HCT116 (cell line): ENCODE results near the gene HMCN1. TPM values are rescaled to one million over a fixed set of nuclear protein-coding genes. Genes with fewer than 3 reads are reported as not detected.

Experiments used
- ATAC-seq: fragments of 200-7000 bp; cut with Tn5 transposase; 2 replicates; pipeline ENCODE4 v1.9.1; 2020; ENCODE audit warnings: mild to moderate bottlenecking, moderate library complexity
- BruUV-seq: library from RNA; stranded (reverse); fragments of 400-500 nt; replicated peaks from 2 replicates; lab custom pipeline; 2021; lab: Mats Ljungman, UMichigan
- CTCF ChIA-PET: fragments of 300-600 bp; sonication (Branson Sonifier 250); formaldehyde crosslinking; loops from one replicate; lab custom pipeline; 2021; ENCODE audit warnings: antibody characterized with exemption; lab: Charles Lee
- POLR2A ChIA-PET: fragments of 300-600, 350-600 bp; sonication (Branson Sonifier 250); formaldehyde crosslinking; loops from one replicate; lab custom pipeline; 2021; ENCODE audit warnings: antibody characterized with exemption; lab: Charles Lee
- RAD21 ChIA-PET, 2 experiments: fragments of 300-600 bp; sonication (Branson Sonifier 250); formaldehyde crosslinking; loops; one replicate each; lab custom pipeline; 2023; ENCODE audit warnings: low total read pairs in 2 of 2; ENCODE audit not compliant: uncharacterized antibody in 2 of 2, unreplicated experiment in 2 of 2, low non-redundant PET in 1 of 2; lab: Charles Lee
- DNase-seq: peaks from one replicate; pipeline ENCODE4 v3.0.0-alpha.2; 2010; ENCODE audit warnings: low read depth, low spot score
- H2AFZ ChIP-seq: fragments of 200-600 bp; shearing (Covaris generic), sonication (generic); 2 replicates; pipeline ENCODE4 v1.6.1; 2017; ENCODE audit warnings: low read depth, mixed run types, mixed read lengths, antibody characterized with exemption, low read length; ENCODE audit not compliant: poor library complexity, severe bottlenecking
- H3K27ac ChIP-seq: 2 replicates; pipeline ENCODE4 v1.5.1; 2012; ENCODE audit warnings: low read depth, low read length
- H3K27me3 ChIP-seq: fragments of 200-600 bp; sonication (generic); 2 replicates; pipeline ENCODE4 v1.6.1; 2016; ENCODE audit warnings: mixed run types, low read length, mixed read lengths; ENCODE audit not compliant: insufficient read depth
- H3K36me3 ChIP-seq, 2 experiments: fragments of 200-500 bp in 1 of 2; fragments of 200-600 bp in 1 of 2; sonication (Bioruptor generic) in 1 of 2; sonication (generic) in 1 of 2; 2 replicates each; pipeline versions ENCODE4 v1.5.1 to v1.6.1; 2014 to 2016; ENCODE audit warnings: low read length in 2 of 2, inconsistent platforms in 1 of 2, mixed read lengths in 1 of 2, mixed run types in 1 of 2; ENCODE audit not compliant: insufficient read depth in 2 of 2, control insufficient read depth in 1 of 2
- H3K4me1 ChIP-seq, 2 experiments: fragments of 200-600 bp in 1 of 2; sonication (generic) in 1 of 2; 2 replicates each; pipeline versions ENCODE4 v1.5.1 to v1.6.1; 2012 to 2017; ENCODE audit warnings: low read length in 2 of 2, inconsistent platforms in 1 of 2, mild to moderate bottlenecking in 1 of 2, mixed read lengths in 1 of 2, mixed run types in 1 of 2, moderate library complexity in 1 of 2; ENCODE audit not compliant: insufficient read depth in 2 of 2, control insufficient read depth in 1 of 2
- H3K4me2 ChIP-seq: fragments of 200-600 bp; sonication (generic); 2 replicates; pipeline ENCODE4 v1.6.1; 2017; ENCODE audit warnings: mixed run types, low read length, mixed read lengths
- H3K4me3 ChIP-seq, 2 experiments: fragments of 200-600 bp in 1 of 2; sonication (generic) in 1 of 2; replicated peaks in 1 of 2; 2 replicates each; pipeline ENCODE4 v1.5.1; 2011 to 2016; ENCODE audit warnings: low read length in 2 of 2, control low read depth in 1 of 2, low read depth in 1 of 2, mild to moderate bottlenecking in 1 of 2, mixed read lengths in 1 of 2, mixed run types in 1 of 2
- H3K79me2 ChIP-seq: fragments of 200-600 bp; sonication (generic); 2 replicates; pipeline ENCODE4 v1.6.1; 2017; ENCODE audit warnings: mild to moderate bottlenecking, mixed run types, low read length, moderate library complexity, mixed read lengths; ENCODE audit not compliant: insufficient read depth
- H3K9ac ChIP-seq: fragments of 200-600 bp; sonication (generic); 2 replicates; pipeline ENCODE4 v1.6.1; 2016; ENCODE audit warnings: low read length, mixed read lengths
- H3K9me2 ChIP-seq: fragments of 200-600 bp; sonication (generic), shearing (Covaris generic); 2 replicates; pipeline ENCODE4 v1.6.1; 2017; ENCODE audit warnings: mixed run types, mild to moderate bottlenecking, moderate library complexity; ENCODE audit not compliant: insufficient read depth
- H3K9me3 ChIP-seq, 2 experiments: fragments of 200-500 bp in 1 of 2; fragments of 200-600 bp in 1 of 2; sonication (Bioruptor generic) in 1 of 2; sonication (generic) in 1 of 2; 2 replicates each; pipeline ENCODE4 v1.6.1; 2014 to 2017; ENCODE audit warnings: low read length in 2 of 2, mixed read lengths in 2 of 2, inconsistent platforms in 1 of 2, low read depth in 1 of 2, mild to moderate bottlenecking in 1 of 2, mixed run types in 1 of 2, moderate library complexity in 1 of 2; ENCODE audit not compliant: control insufficient read depth in 1 of 2, insufficient read depth in 1 of 2
- H4K20me1 ChIP-seq: fragments of 200-600 bp; sonication (generic), shearing (Covaris generic); 2 replicates; pipeline ENCODE4 v1.6.1; 2017; ENCODE audit warnings: mixed run types, mild to moderate bottlenecking, moderate library complexity; ENCODE audit not compliant: insufficient read depth
- CBX3 ChIP-seq: IDR thresholded peaks from 2 replicates; pipeline ENCODE4 v1.6.1; 2012; ENCODE audit warnings: low read depth
- CEBPB ChIP-seq: IDR thresholded peaks from 2 replicates; pipeline ENCODE4 v1.6.1; 2012; ENCODE audit warnings: low read depth
- EGR1 ChIP-seq: IDR thresholded peaks from 2 replicates; pipeline ENCODE4 v1.6.1; 2012; ENCODE audit warnings: low read depth
- ELF1 ChIP-seq: IDR thresholded peaks from 2 replicates; pipeline ENCODE4 v1.6.1; 2012; ENCODE audit warnings: low read depth, borderline replicate concordance
- JUND ChIP-seq: IDR thresholded peaks from 2 replicates; pipeline ENCODE4 v1.6.1; 2012
- POLR2A ChIP-seq: IDR thresholded peaks from 2 replicates; pipeline ENCODE4 v1.7.0; 2011; ENCODE audit warnings: borderline replicate concordance; ENCODE audit not compliant: insufficient read depth, insufficient read length; ENCODE audit errors: extremely low read depth
- POLR2AphosphoS5 ChIP-seq: IDR thresholded peaks from 2 replicates; pipeline ENCODE4 v1.6.1; 2011; ENCODE audit warnings: mild to moderate bottlenecking, low read depth, low read length, moderate library complexity
- RAD21 ChIP-seq: IDR thresholded peaks from 2 replicates; pipeline ENCODE4 v1.6.1; 2012; ENCODE audit warnings: low read depth, mild to moderate bottlenecking
- REST ChIP-seq: IDR thresholded peaks from 2 replicates; pipeline ENCODE4 v1.6.1; 2012; ENCODE audit warnings: low read depth
- SIN3A ChIP-seq: IDR thresholded peaks from 2 replicates; pipeline ENCODE4 v1.6.1; 2012; ENCODE audit warnings: low read depth
- SP1 ChIP-seq: IDR thresholded peaks from 2 replicates; pipeline ENCODE4 v1.6.1; 2012; ENCODE audit warnings: low read depth
- ZBTB33 ChIP-seq: IDR thresholded peaks from 2 replicates; pipeline ENCODE4 v1.6.1; 2011; ENCODE audit warnings: mild to moderate bottlenecking, low read length, moderate library complexity; ENCODE audit not compliant: insufficient replicate concordance; ENCODE audit errors: extremely low read depth
- ZNF274 ChIP-seq: fragments of 200-500 bp; sonication (Bioruptor generic); IDR thresholded peaks from 2 replicates; pipeline ENCODE4 v1.6.1; 2014; ENCODE audit warnings: mild to moderate bottlenecking, low read depth, low read length, inconsistent platforms
- intact Hi-C: fragments of 100-400 bp; cut with micrococcal nuclease; formaldehyde crosslinking; loops from 2 replicates; pipeline ENCODE4 v1.10.0; 2022
- total RNA-seq: library from RNA; stranded (reverse); gene quantifications from one replicate; pipeline ENCODE4 v1.2.1, GENCODE V29; 2021; ENCODE audit not compliant: unreplicated experiment
- TF ChIP-seq, protein P1 (sequence below): IDR thresholded peaks from 2 replicates; pipeline ENCODE4 v1.6.1; 2012

HMCN1 gene
- total RNA-seq, 1 experiment from 2014 or later, result 0.59 TPM

GRCh38 chr1:186076006-186076405 lies 341.8 kb downstream of the HMCN1 start:
- Histone ChIP-seq H3K9me2 (no peaks in the 10 kb centered on the region), H3K4me2 (no peak overlapping the region), H3K36me3 (no peaks in the 10 kb centered on the region), H3K9me3 (no peaks in the 10 kb centered on the region), H3K4me1 (no peaks in the 10 kb centered on the region), H4K20me1 (no peaks in the 10 kb centered on the region), H2AFZ (no peak overlapping the region), H3K27me3 (no peaks in the 10 kb centered on the region), H3K4me3 (no peak overlapping the region), H3K27ac (no peak overlapping the region), H3K9ac (no peak overlapping the region), H3K79me2 (no peaks in the 10 kb centered on the region)
- POLR2A ChIA-PET, result no interaction called here
- no TSS peak for BruUV-seq
- no peak for DNase-seq
- RAD21 ChIA-PET, result no interaction called here
- CTCF ChIA-PET, result no interaction called here
- no peak for ATAC-seq
- intact Hi-C loops, result no loop called here
- TF ChIP-seq ZNF274 (no peak), ZBTB33 (no peak), SIN3A (no peak), RAD21 (no peak), CEBPB (no peak), REST (no peak), ELF1 (no peak), JUND (no peak), CBX3 (no peak), POLR2A (no peak), POLR2AphosphoS5 (no peak), SP1 (no peak), EGR1 (no peak)
- TF ChIP-seq, protein P1, sequence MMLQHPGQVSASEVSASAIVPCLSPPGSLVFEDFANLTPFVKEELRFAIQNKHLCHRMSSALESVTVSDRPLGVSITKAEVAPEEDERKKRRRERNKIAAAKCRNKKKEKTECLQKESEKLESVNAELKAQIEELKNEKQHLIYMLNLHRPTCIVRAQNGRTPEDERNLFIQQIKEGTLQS, result no peak
